NCI-H2107 treated with DMSO at 0.1 percent for 48 hours (cell line): ENCODE measurements around the gene CENPC.
"Not testable (repeated sequence)": the region's sequence is repeated elsewhere in the genome, so short reads cannot be mapped to it uniquely, and the experiment has no call there.

Experiments used
- DNase-seq: peaks from one replicate; lab custom pipeline; 2025; ENCODE audit not compliant: unreplicated experiment; lab: John Stamatoyannopoulos, UW

CENPC gene

GRCh38 chr4:67480810-67481209 lies 64.5 kb downstream of the CENPC start:
- DNase-seq = no peak

GRCh38 chr4:67475155-67475554 lies 70.1 kb downstream of the CENPC start:
- no peak for DNase-seq

DNA sequence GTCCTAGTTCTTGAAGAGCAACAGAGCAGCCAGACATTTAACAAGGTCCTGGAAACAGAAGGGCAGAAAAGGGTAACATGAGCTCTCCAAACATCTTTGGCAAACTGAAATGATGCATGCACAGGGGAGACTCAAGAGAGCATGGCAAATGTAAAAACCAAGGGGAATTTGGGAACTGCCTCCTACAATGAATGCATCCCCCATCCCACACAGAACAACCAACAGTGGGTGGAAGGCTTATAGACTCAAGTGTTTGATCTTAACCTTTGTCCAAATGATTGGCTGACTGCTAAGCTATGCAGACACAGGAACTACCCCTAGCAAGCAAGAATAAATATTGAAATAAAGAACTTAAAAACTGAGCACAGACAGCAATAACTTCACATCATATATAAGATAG lies 74.4 kb downstream of the CENPC start:
- peak; percentile 2 for DNase-seq

DNA sequence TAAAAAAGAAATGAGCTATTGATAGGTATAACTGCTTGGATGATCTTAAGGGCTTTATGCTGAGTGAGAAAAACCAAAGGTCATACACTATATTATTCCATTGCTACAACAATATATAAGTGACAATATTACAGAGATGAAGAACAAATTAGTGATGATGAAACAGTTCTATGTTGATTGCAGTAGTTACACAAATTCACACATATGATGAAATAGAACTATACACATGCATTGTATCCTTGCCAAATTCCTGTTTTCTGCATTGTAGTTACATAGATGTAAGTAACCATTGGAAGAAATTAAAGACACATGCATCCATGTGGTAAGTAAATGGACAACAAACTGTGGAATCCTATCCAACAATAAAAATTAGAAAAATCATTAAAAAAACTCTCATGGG lies 76.5 kb downstream of the CENPC start:
- DNase-seq = no peak

- DNase-seq = no peak
These were observed 78.6 kb downstream of the CENPC start for GRCh38 chr4:67466751-67467150.

- no peak for DNase-seq
These were observed 79.6 kb downstream of the CENPC start for GRCh38 chr4:67465763-67466052.

DNA sequence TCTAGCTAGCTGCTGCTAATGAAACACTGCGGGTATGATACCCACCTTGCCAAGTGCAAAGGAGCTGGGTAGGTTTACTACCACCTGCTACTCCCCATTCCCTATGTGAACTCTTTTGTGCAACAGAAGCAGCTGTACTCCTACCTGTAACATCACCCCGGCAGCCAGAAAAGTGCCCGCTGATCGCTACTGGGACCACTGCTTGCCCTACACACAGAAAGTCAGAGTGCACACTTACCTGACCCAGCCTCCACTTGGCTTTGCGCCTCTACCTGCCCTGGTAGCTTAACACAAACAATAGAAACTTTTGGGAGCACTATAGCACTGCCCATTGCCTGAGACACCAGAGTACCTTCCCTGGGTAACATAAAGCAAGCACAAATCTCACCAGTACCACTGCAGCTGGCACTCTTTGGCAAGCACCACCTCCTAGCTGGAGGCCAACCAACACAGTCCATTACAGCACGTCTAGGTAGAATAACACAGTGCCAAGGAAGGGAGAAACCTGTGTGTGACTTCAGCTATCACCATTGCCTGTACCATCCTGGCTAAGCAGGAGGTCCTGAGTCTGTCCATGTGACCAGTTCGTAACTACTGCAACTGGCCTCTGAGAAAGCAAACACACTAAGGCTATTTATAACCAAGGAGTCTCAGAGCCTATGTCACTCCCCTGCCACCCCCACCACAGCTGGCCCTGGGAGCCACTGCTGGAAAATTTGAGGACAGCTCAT lies 80.1 kb downstream of the CENPC start:
- no peak for DNase-seq

GRCh38 chr4:67460574-67460973 lies 84.7 kb downstream of the CENPC start:
- no peak for DNase-seq

- DNase-seq = no peak
These were observed 86.1 kb downstream of the CENPC start for GRCh38 chr4:67459164-67459563.

DNA sequence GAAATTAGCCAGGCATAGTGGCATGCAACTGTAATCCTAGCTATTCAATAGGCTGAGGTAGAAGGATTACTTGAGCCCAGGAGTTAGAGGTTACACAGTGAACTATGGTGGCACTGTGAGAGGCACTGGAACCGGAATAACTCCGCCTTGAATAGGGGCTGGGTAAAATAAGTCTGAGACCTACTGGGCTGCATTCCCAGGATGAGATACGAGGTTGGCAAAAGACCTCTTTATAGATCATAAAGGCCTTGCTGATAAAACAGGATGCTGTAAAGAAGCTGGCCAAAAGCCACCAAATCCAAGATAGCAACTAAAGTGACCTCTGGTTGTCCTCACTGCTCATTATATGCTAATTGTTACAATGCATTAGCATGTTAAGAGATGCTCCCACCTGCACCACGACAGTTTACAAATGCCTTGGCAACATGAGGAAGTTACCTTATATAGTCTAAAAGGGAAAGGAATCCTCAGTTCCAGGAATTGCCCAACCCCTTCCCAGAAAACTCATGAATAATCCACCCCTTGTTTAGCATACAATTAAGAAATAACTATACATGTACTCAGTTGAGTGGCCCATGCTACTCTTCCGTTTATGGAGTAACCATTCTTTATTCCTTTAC lies 88.6 kb downstream of the CENPC start:
- DNase-seq = no peak

DNA sequence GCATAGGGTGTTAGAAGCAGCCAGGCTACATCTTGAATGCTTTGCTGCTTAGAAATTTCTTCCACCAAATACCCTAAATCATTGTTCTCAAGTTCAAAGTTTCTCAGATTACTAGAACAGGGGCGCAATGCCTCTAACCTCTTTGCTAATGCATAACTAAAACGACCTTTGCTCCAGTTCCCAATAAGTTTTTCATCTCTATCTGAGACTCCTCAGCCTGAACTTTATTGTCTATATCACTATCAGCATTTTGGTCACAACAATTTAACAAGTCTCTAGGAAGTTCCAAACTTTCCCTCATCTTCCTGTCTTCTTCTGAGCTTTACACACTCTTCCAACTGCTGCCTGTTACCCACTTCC lies 92.5 kb downstream of the CENPC start:
- not testable (repeated sequence) for DNase-seq

- DNase-seq = no peak
These were observed 93.0 kb downstream of the CENPC start for GRCh38 chr4:67452100-67452845.

GRCh38 chr4:67451464-67451863 lies 93.8 kb downstream of the CENPC start:
- no peak for DNase-seq

- DNase-seq = no peak
These were observed 96.7 kb downstream of the CENPC start for GRCh38 chr4:67448621-67449020.

GRCh38 chr4:67447873-67448272 lies 97.4 kb downstream of the CENPC start:
- no peak for DNase-seq

DNA sequence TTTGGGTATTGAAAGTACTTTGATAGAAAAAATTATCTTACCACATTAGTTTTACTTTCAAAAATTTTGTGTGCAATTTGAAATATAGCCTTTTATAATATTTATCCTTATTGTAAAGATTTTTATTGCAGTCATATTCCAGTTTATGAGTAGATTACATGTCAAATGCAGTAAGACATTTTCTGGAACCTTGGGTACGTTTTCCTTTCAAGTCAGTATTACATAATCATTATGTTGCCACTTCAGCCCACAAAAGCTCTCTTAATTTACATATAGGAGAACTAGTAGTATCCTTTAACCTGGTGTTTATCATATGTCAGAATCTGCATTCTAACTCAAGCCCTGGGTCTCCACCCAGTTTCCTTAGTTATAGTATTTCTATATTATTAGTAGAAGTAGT lies 98.5 kb downstream of the CENPC start:
- DNase-seq = no peak

GRCh38 chr4:67445881-67446280 lies 99.4 kb downstream of the CENPC start:
- not testable (repeated sequence) for DNase-seq

- no peak for DNase-seq
These were observed 106.3 kb downstream of the CENPC start for GRCh38 chr4:67438975-67439374.

DNA sequence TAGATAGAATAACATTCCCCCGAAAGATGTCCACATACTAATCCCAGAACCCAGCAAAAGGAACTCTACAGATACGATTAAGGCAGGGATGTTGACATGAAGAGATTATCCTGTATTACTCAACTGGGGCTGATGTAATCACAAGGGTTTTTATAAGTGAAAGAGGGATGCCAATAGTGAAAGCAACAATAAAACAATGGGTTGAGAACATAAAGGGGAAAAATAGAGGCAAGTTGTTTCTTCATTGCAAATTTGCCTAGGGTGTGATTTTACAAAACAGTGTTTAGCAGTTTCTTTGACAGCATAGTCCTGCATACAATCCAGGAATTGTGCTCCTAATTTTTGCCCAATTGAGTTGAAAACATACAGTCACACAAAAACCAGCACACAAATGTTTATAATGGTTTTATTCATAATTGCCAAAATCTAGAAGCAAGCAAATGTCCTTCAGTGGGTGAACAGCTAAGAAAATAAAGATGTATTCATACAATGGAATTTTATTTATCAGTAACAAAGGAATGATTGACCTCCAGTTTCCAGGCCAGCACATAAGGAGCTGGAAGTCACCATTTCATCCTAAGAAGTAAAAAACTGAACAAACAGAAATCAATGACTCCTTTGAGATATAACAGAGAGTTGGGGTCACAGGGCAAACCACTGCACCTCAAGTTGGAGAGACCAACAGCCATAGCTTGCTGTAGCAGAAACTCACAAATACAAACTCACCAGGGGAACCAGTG lies 107.2 kb downstream of the CENPC start:
- DNase-seq = no peak

GRCh38 chr4:67436742-67437141 lies 108.6 kb downstream of the CENPC start:
- no peak for DNase-seq

GRCh38 chr4:67430989-67431388 lies 114.3 kb downstream of the CENPC start:
- DNase-seq = no peak

DNA sequence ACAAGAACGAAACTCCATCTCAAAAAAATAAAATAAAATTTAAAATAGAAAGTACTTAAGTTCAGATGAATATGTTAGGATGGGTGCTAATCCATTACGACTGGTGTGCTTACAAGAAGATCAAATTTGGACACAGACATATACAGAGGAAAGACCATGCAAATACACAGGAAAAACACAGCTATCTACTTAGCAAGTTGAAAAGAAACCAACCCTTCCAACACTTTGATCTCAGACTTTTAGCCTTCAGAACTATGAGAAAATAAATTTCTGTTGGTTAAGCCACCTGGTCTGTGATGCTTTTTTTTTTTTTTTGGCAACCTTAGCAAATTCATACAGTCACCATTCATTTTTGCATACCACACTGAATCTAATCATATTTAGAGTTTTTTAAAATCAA lies 116.5 kb downstream of the CENPC start:
- no peak for DNase-seq
